Neuronal stem cell (in vitro differentiated cells): ENCODE measurements around the gene PPP2R1A.
A peak's percentile ranks its signal among the peaks of the same experiment; 100 is the strongest.

Source experiments
- DNase-seq: peaks from one replicate; pipeline ENCODE4 v3.0.0-alpha.2; 2013; ENCODE audit warnings: low spot score
- H2AFZ ChIP-seq: one replicate; pipeline ENCODE4 v1.6.1; 2013; ENCODE audit warnings: mild to moderate bottlenecking, low read length, inconsistent platforms
- H2AK5ac ChIP-seq: 2 replicates; pipeline ENCODE4 v1.6.1; 2013; ENCODE audit warnings: low read depth, mild to moderate bottlenecking, inconsistent platforms, low read length, moderate library complexity, mixed read lengths
- H2BK120ac ChIP-seq: 2 replicates; pipeline ENCODE4 v1.6.1; 2013; ENCODE audit warnings: low read depth, mild to moderate bottlenecking, inconsistent platforms, low read length, moderate library complexity, mixed read lengths
- H2BK12ac ChIP-seq: one replicate; pipeline ENCODE4 v1.6.1; 2013; ENCODE audit warnings: low read length, inconsistent platforms
- H2BK15ac ChIP-seq: 2 replicates; pipeline ENCODE4 v1.6.1; 2013; ENCODE audit warnings: mild to moderate bottlenecking, low read length, inconsistent platforms, mixed read lengths
- H2BK5ac ChIP-seq: one replicate; pipeline ENCODE4 v1.6.1; 2013; ENCODE audit warnings: inconsistent platforms, mild to moderate bottlenecking, low read length, moderate library complexity
- H3K14ac ChIP-seq: one replicate; pipeline ENCODE4 v1.6.1; 2013; ENCODE audit warnings: low read length, inconsistent platforms
- H3K18ac ChIP-seq: 2 replicates; pipeline ENCODE4 v1.6.1; 2013; ENCODE audit warnings: low read length, inconsistent platforms
- H3K23ac ChIP-seq: 2 replicates; pipeline ENCODE4 v1.6.1; 2013; ENCODE audit warnings: low read depth, mild to moderate bottlenecking, mixed read lengths, low read length, inconsistent platforms; ENCODE audit not compliant: poor library complexity
- H3K27ac ChIP-seq: replicated peaks from 3 replicates; pipeline ENCODE4 v1.5.1; 2013; ENCODE audit warnings: low read length, inconsistent platforms
- H3K27me3 ChIP-seq, 3 experiments: 2 replicates each; pipeline ENCODE4 v1.6.1; 2013; ENCODE audit warnings: low read length in 3 of 3, mild to moderate bottlenecking in 2 of 3, inconsistent platforms in 1 of 3, low read depth in 1 of 3, mixed read lengths in 1 of 3, moderate library complexity in 1 of 3; ENCODE audit not compliant: control insufficient read depth in 3 of 3, insufficient read depth in 3 of 3
- H3K36me3 ChIP-seq, 2 donors: replicated peaks in 1 of 2; 2 replicates each; pipeline ENCODE4 v1.6.1; 2013; ENCODE audit warnings: low read length in 2 of 2; ENCODE audit not compliant: control insufficient read depth in 2 of 2, insufficient read depth in 2 of 2
- H3K4ac ChIP-seq: 2 replicates; pipeline ENCODE4 v1.6.1; 2013; ENCODE audit warnings: inconsistent platforms, mild to moderate bottlenecking, low read length, moderate library complexity
- H3K4me1 ChIP-seq, 2 donors: 1 replicate in 1 of 2; 2 replicates in 1 of 2; pipeline ENCODE4 v1.6.1; 2013; ENCODE audit warnings: low read length in 2 of 2, low read depth in 1 of 2; ENCODE audit not compliant: control insufficient read depth in 2 of 2, insufficient read depth in 1 of 2
- H3K4me2 ChIP-seq: one replicate; pipeline ENCODE4 v1.6.1; 2013; ENCODE audit warnings: mild to moderate bottlenecking, low read length, inconsistent platforms; ENCODE audit not compliant: insufficient read depth, poor library complexity, severe bottlenecking
- H3K4me3 ChIP-seq, 2 donors: 2 replicates each; pipeline ENCODE4 v1.5.1; 2013; ENCODE audit warnings: low read length in 2 of 2, mild to moderate bottlenecking in 2 of 2, inconsistent platforms in 1 of 2, moderate library complexity in 1 of 2
- H3K79me1 ChIP-seq: one replicate; pipeline ENCODE4 v1.6.1; 2013; ENCODE audit warnings: low read depth, mild to moderate bottlenecking, inconsistent platforms, low read length, moderate library complexity
- H3K9ac ChIP-seq: one replicate; pipeline ENCODE4 v1.6.1; 2013; ENCODE audit warnings: mild to moderate bottlenecking, low read depth, low read length, inconsistent platforms; ENCODE audit not compliant: poor library complexity
- H3K9me3 ChIP-seq, 2 donors: replicated peaks in 1 of 2; 2 replicates each; pipeline versions ENCODE3 to v1.6.1; 2013; ENCODE audit warnings: low read length in 2 of 2, mild to moderate bottlenecking in 2 of 2, inconsistent platforms in 1 of 2, low read depth in 1 of 2, mixed read lengths in 1 of 2, moderate library complexity in 1 of 2; ENCODE audit not compliant: control insufficient read depth in 2 of 2, insufficient read depth in 1 of 2
- H4K8ac ChIP-seq: one replicate; pipeline ENCODE4 v1.6.1; 2013; ENCODE audit warnings: low read depth, mild to moderate bottlenecking, inconsistent platforms, low read length, moderate library complexity
- H4K91ac ChIP-seq: one replicate; pipeline ENCODE4 v1.6.1; 2013; ENCODE audit warnings: low read length, low read depth, mild to moderate bottlenecking, inconsistent platforms; ENCODE audit not compliant: poor library complexity
- WGBS, 2 donors: extraction: QIAGEN DNeasy Blood & Tissue Kit; methylation state at CpG; one replicate each; pipeline ENCODE4 v1.1.7; 2013; ENCODE audit warnings: missing lambda C conversion rate in 2 of 2, mixed read lengths in 1 of 2; ENCODE audit not compliant: insufficient read length in 2 of 2, insufficient replicate concordance in 1 of 2; ENCODE audit errors: extremely low coverage in 2 of 2; 5-methylcytosine and 5-hydroxymethylcytosine counted together

The PPP2R1A gene

DNA sequence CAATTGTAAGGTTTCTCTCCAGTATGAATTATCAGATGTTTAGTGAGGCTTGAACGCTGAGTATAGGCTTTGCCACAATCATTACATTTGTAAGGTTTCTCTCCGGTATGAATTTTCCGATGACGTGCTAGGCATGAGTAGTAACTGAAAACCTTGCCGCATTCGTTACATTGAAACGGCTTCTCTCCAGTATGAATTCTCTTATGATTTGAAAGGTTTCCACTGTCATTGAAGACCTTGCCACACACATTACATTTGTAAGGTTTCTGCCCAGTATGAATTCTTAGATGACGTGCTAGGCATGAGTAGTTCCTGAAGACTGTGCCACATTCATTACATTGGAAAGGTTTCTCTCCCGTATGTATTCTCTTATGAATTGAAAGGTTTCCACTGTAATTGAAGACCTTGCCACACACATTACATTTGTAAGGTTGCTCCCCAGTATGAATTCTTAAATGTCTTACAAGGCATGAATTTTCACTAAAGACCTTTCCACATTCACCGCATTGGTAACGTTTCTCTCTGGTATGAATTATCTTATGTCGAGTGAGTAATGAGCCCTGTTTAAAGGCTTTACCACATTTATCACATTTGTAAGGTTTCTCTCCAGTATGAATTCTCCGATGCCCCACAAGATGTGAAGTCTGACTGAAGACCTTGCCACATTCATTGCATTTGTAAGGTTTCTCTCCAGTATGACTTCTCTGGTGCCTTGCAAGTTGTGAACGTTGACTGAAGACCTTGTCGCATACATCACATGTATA, 34.1 kb upstream of the PPP2R1A start:
- no peak overlapping the region for H3K14ac ChIP-seq
- H3K9ac ChIP-seq: no peak overlapping the region
- no peak overlapping the region for H3K27ac ChIP-seq
- no peak overlapping the region for H4K91ac ChIP-seq
- WGBS, 2 donors: no CpG with 5 or more reads among the region's 15 CpGs
- H3K23ac ChIP-seq: no peak overlapping the region
- DNase-seq: no peak
- H3K4ac ChIP-seq: no peak overlapping the region
- no peak overlapping the region for H3K4me3 ChIP-seq
- H3K36me3 ChIP-seq: peaks cover 0 to 6% of the 10 kb centered on the region in 2 donors
- no peaks in the 10 kb centered on the region for H3K79me1 ChIP-seq
- no peak overlapping the region for H2AK5ac ChIP-seq
- no peak overlapping the region for H3K18ac ChIP-seq
- H3K27me3 ChIP-seq: no peaks in the 10 kb centered on the region
- H3K4me1 ChIP-seq: no peaks in the 10 kb centered on the region
- H3K4me2 ChIP-seq: no peak overlapping the region
- H2BK12ac ChIP-seq: no peak overlapping the region
- H2BK120ac ChIP-seq: no peak overlapping the region
- H3K9me3 ChIP-seq: peaks cover 19 to 61% of the 10 kb centered on the region in 2 donors
- no peak overlapping the region for H2AFZ ChIP-seq
- no peak overlapping the region for H2BK15ac ChIP-seq
- no peak overlapping the region for H4K8ac ChIP-seq
- H2BK5ac ChIP-seq: no peak overlapping the region

DNA sequence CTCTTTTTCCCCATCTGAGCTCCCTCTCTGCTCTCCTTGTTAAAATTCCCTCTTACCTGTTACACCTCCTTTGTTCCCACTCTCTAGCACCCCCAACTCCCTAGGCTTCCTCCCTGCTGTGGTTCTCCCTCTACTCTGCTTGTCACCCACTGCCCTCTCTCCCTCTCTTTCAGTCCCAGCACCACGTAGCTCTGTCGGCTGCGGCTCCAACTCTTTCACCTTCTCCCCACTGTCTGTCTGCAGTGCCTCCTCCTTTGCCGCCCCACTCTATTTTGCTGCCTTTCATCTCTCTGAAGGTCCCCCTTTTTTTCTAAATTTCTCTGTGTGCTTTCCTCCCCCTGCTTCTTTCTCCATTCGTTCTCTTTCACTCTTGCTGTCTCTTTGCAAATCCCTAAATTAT, 19.5 kb upstream of the PPP2R1A start:
- Histone ChIP-seq H3K4me1 (peaks cover 0 to 1% of the 10 kb centered on the region in 2 donors), H2BK5ac (no peak overlapping the region), H4K91ac (no peak overlapping the region), H3K18ac (no peak overlapping the region), H3K27ac (no peak overlapping the region), H3K14ac (no peak overlapping the region), H3K4me3 (peak overlapping the region; percentile 51 to 86), H3K4ac (no peak overlapping the region), H2BK12ac (no peak overlapping the region), H3K27me3 (peaks cover 0 to 12% (median 2%) of the 10 kb centered on the region in 3 experiments), H4K8ac (no peak overlapping the region), H2BK120ac (no peak overlapping the region), H2AFZ (peak overlapping the region; percentile 92), H3K36me3 (peaks cover 4 to 5% of the 10 kb centered on the region in 2 donors), H3K23ac (no peak overlapping the region), H3K79me1 (no peaks in the 10 kb centered on the region), H3K9me3 (peaks cover 3 to 23% of the 10 kb centered on the region in 2 donors), H2AK5ac (no peak overlapping the region), H3K9ac (no peak overlapping the region), H2BK15ac (no peak overlapping the region), H3K4me2 (peak overlapping the region; percentile 84)
- no peak for DNase-seq
- WGBS, 2 donors: no CpG with 5 or more reads among the region's 5 CpGs

DNA sequence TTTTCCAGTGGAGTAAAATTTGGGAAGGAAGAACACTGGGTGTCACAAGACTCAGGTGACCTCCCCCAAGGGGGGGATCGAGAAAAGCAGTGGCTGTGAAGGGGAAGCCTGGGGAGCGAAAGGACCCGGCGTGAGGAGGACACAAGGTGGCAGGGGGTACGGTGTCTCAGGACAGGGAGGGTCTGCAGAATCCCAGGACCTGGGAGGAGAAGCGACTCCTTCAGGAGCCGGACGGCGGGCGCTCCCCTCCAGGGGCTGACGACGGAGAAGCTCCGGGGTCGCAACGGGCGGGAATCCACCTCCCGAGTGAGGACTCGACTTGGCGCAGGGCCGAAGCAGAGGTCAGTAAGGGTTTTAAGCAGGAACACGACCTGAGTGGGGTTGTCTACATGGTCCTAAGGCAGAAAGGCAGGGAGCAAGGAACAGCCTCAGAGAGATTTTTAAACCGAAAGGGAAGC, 19.0 kb upstream of the PPP2R1A start:
- Histone ChIP-seq H3K27ac (no peak overlapping the region), H4K8ac (no peak overlapping the region), H2BK15ac (no peak overlapping the region), H2AFZ (peak overlapping the region; percentile 92), H3K4me3 (peak overlapping the region; percentile 51 to 86), H4K91ac (no peak overlapping the region), H3K9me3 (peaks cover 3 to 23% of the 10 kb centered on the region in 2 donors), H3K27me3 (peaks cover 0 to 12% (median 2%) of the 10 kb centered on the region in 3 experiments), H3K18ac (no peak overlapping the region), H2BK5ac (no peak overlapping the region), H3K36me3 (peaks cover 2 to 5% of the 10 kb centered on the region in 2 donors), H3K14ac (no peak overlapping the region), H3K9ac (peak overlapping the region; percentile 56), H2BK12ac (no peak overlapping the region), H3K4me1 (peaks cover 0 to 1% of the 10 kb centered on the region in 2 donors), H2BK120ac (no peak overlapping the region), H3K4ac (no peak overlapping the region), H3K23ac (no peak overlapping the region), H3K4me2 (peak overlapping the region; percentile 84), H2AK5ac (no peak overlapping the region), H3K79me1 (no peaks in the 10 kb centered on the region)
- no peak for DNase-seq
- no CpG with 5 or more reads among the region's 22 CpGs for WGBS, 2 donors

DNA sequence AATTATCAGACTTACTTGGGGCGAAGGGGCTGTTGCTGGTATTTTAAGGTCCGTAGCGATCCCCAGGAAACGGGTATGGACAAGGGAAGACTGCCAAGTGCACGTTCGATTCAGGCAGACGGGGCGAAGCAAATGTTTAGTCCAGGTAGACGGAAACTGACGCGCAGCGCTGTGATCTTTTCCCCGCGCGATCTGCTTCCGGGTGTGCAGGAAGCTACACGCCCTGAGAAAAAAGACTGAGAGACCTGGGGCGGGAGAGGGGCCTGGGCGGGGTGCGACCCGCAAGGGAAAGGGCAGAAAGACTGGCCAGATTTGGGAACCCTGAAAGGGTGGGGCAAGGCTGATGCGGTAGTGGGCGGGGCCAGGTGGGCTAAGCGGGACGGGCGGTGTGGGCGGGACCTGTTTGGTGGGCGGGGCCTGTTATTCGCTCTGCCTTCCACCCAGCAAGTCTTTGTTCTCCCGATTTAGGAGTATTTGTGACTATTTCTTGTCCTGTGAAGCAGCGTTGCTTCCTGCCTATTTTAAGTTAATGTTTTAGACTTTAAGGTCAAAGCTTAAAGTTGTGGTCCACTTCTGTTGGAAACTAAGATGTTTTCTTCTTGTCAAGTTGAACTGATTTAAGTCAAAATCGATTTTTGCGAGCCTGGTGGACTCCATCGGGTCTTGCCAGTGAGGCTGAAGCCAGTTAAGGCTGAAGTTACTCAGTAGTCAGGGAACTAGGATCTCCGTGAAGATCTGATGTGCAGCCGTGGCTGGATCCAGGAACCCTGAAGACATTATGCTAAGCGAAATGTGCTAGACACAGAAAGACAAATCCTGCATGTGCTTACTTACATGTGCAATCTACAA, 18.3 kb upstream of the PPP2R1A start, which contains the start of gene ZNF836:
TSS of gene ZNF836 (minus strand) at position 301 of the 849 bp plus-strand sequence. CDS start 3,549 bp downstream, outside the sequence.
- H3K9me3 ChIP-seq: peaks cover 3 to 23% of the 10 kb centered on the region in 2 donors
- no peak within 1 kb of the TSS for H3K4ac ChIP-seq
- peak within 1 kb of the TSS; percentile 92 for H2AFZ ChIP-seq
- H2BK15ac ChIP-seq: no peak within 1 kb of the TSS
- peaks cover 0 to 3% of the 10 kb centered on the region in 2 donors for H3K4me1 ChIP-seq
- no peak within 1 kb of the TSS for H4K91ac ChIP-seq
- no peak within 1 kb of the TSS for H2BK12ac ChIP-seq
- no peak within 1 kb of the TSS for H4K8ac ChIP-seq
- H3K14ac ChIP-seq: no peak within 1 kb of the TSS
- no peaks in the 10 kb centered on the region for H3K79me1 ChIP-seq
- no peak within 1 kb of the TSS for H3K23ac ChIP-seq
- H3K9ac ChIP-seq: peak within 1 kb of the TSS; percentile 56
- peak; percentile 67 for DNase-seq
- H3K18ac ChIP-seq: peak within 1 kb of the TSS; percentile 76
- no peak within 1 kb of the TSS for H2BK5ac ChIP-seq
- no peak within 1 kb of the TSS for H2AK5ac ChIP-seq
- H3K36me3 ChIP-seq: peaks cover 2 to 5% of the 10 kb centered on the region in 2 donors
- WGBS, 2 donors: no CpG with 5 or more reads among the region's 37 CpGs
- no peak within 1 kb of the TSS for H2BK120ac ChIP-seq
- peak within 1 kb of the TSS; percentile 51 to 86 for H3K4me3 ChIP-seq
- H3K4me2 ChIP-seq: peak within 1 kb of the TSS; percentile 84
- H3K27ac ChIP-seq: no peak within 1 kb of the TSS
- peaks cover 0 to 12% (median 2%) of the 10 kb centered on the region in 3 experiments for H3K27me3 ChIP-seq
